GM10266 (cell line): Measurements from ENCODE around the gene IRAK1BP1.

Source experiments
- DNase-seq: peaks from one replicate; pipeline ENCODE4 v3.0.0; 2012; ENCODE audit errors: extremely low spot score
- TF ChIP-seq, protein P1 (sequence below): IDR thresholded peaks from 2 replicates; pipeline ENCODE4 v1.5.1; 2012; ENCODE audit warnings: mild to moderate bottlenecking, low read depth; ENCODE audit not compliant: control insufficient read depth, insufficient read depth; ENCODE audit errors: missing control alignments

IRAK1BP1 gene

DNA sequence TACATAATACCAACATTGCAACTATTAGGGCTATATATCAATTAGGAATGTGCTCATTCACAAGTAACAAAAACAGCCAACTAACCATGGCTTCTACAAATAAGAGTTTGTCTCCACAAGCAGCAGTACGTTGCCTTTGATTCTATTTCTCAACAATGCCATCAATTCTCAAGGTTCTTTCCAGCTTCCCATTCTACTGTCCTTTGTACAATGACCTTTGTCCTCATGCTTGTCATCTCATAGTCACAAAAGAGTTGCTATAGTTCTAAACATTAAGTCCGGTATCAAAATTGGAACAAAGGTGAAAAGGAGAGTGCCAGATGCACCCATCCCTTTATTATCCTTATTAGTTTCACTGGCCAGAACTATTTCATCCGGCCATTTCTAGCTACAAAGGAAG, 30.8 kb upstream of the IRAK1BP1 start:
- TF ChIP-seq, protein P1, sequence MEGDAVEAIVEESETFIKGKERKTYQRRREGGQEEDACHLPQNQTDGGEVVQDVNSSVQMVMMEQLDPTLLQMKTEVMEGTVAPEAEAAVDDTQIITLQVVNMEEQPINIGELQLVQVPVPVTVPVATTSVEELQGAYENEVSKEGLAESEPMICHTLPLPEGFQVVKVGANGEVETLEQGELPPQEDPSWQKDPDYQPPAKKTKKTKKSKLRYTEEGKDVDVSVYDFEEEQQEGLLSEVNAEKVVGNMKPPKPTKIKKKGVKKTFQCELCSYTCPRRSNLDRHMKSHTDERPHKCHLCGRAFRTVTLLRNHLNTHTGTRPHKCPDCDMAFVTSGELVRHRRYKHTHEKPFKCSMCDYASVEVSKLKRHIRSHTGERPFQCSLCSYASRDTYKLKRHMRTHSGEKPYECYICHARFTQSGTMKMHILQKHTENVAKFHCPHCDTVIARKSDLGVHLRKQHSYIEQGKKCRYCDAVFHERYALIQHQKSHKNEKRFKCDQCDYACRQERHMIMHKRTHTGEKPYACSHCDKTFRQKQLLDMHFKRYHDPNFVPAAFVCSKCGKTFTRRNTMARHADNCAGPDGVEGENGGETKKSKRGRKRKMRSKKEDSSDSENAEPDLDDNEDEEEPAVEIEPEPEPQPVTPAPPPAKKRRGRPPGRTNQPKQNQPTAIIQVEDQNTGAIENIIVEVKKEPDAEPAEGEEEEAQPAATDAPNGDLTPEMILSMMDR = no peak
- no peak for DNase-seq

DNA sequence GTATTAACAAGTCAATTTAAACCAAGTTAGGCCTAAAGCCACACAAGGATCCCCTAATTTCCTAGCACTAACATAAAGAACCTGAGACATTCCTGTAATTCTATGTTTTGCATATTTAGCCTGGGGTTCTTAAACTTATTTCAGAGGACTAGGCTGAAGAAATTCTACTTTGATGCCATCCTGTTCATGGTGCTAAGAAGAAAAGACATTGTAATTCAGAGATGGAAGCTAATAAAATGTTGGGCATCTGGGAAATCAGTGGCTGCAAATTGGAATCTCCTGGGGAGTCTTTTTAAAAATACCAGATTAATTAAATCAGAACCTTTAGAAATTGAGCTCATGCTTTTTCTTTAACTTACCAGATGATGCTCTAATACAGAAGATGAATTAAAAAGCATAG, 26.2 kb upstream of the IRAK1BP1 start:
- TF ChIP-seq, protein P1 = no peak
- no peak for DNase-seq

DNA sequence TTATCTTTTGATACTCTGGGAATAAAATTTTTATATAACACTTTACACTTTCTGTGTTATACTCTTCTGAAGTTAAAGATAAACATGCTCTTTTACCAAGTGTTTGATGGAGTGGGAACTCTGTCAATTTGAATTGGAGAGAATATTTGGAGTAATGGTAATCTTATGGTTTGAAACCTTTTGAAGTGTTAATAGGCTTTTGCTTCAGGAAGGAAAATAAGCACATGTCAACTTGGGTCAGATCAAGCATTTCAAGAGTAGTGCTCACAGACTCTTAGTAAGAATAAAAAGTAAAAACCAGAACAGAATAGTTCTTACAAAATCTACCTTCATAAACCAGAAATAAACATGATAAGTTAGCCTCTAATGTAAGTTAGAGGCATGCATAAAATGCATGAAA, 24.4 kb upstream of the IRAK1BP1 start:
- TF ChIP-seq, protein P1 = no peak
- DNase-seq = no peak

DNA sequence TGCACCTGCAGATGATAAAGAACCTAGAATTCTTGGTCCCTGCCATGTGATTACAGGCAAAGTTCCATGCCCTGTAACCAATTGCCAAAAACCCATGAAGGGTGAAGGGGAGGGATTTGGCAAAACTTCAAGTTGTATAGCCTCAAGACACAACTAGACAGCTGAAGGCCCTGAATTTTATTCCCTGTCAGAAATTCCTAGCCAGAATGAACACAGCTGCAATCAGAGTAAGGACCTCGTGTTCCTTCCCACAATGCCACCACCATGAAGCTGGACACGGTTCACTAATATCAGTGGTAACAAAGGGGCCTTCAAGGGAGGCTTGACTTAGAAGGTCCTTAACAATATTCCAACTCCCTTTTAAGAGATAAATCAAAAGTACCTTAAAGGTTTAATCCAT, 22.5 kb upstream of the IRAK1BP1 start:
- no peak for DNase-seq
- TF ChIP-seq, protein P1 = no peak

DNA sequence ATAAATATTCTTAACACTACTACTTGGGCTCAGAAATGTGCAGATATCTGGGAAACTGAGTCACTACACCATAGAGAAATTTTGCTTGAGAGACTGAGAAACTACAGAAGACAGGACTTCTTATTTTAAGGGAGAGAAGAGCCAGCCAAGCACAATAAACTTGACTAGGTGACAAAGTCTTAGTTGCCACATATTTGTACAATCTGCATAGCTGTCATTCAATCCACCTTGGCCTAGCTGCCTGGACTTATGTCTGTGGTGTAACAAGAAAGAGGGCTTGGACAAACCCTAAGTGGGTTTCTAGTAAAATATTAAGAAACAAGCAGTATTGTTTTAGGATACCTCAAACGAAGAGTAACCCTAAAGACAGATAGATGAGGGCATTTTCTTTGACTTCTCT, 21.8 kb upstream of the IRAK1BP1 start:
- TF ChIP-seq, protein P1 = no peak
- DNase-seq = no peak

DNA sequence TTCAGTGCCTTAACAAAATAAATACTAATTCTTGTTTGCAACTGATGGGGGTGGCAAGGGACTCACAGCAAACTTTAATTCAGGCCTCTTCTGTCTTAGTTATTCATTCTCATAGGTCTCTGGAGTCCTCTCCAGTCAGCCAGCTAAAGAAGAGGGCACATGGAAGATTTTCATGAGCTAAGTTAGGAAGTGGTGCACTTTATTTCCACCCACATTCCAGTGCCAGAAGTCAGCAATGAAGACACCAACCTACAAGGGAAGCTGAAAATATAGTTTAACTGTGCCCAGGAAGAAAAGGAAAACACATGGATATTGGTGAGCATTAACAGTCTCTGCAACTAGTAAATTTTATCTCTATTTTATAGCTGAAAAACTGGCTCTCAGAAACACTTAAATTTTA, 16.7 kb upstream of the IRAK1BP1 start:
- TF ChIP-seq, protein P1 = no peak
- DNase-seq = no peak

DNA sequence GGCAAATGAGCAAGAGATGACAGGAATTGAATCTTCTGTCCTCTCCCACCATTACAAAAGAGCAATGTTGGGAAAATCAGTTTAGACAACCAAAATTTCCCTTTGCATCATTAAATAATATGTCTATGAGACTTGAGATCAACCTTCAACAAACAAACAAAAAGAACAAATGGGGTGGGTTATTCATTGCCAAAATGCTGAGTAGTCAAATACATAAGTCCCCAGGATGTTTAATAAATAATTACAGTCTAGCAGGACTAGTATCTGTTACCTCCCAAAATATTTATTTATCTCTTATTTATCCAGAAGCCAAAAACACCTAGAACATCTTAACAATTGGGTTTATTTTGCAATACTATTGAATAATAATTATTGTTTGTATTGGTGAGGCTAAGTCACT, 16.2 kb upstream of the IRAK1BP1 start:
- TF ChIP-seq, protein P1 = no peak
- DNase-seq = no peak
